ENCODE data around the gene PRR19.

- TF ChIP-seq, protein P1, sequence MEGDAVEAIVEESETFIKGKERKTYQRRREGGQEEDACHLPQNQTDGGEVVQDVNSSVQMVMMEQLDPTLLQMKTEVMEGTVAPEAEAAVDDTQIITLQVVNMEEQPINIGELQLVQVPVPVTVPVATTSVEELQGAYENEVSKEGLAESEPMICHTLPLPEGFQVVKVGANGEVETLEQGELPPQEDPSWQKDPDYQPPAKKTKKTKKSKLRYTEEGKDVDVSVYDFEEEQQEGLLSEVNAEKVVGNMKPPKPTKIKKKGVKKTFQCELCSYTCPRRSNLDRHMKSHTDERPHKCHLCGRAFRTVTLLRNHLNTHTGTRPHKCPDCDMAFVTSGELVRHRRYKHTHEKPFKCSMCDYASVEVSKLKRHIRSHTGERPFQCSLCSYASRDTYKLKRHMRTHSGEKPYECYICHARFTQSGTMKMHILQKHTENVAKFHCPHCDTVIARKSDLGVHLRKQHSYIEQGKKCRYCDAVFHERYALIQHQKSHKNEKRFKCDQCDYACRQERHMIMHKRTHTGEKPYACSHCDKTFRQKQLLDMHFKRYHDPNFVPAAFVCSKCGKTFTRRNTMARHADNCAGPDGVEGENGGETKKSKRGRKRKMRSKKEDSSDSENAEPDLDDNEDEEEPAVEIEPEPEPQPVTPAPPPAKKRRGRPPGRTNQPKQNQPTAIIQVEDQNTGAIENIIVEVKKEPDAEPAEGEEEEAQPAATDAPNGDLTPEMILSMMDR (conservative IDR thresholded peaks at IDR 0.05; ENCODE audit: low read length) = no peak
- TF ChIP-seq EZH2phosphoT487 (IDR thresholded peaks at IDR 0.05; ENCODE audit: borderline replicate concordance, low read depth, low read length) = no peak
These were observed 16.0 kb upstream of the PRR19 start for GRCh38 chr19:42285988-42286348.
